H9 (cell line): ENCODE results near the gene MAST4. TPM values are rescaled to one million over a fixed set of nuclear protein-coding genes. Genes with fewer than 3 reads are reported as not detected.

Experiments
- DNase-seq: peaks from one replicate; pipeline ENCODE4 v3.0.0-alpha.2; 2017
- H2AFZ ChIP-seq: one replicate; pipeline ENCODE4 v1.6.1; 2013; ENCODE audit warnings: mild to moderate bottlenecking, low read length, control low read depth, moderate library complexity
- H2AK5ac ChIP-seq: 2 replicates; pipeline ENCODE4 v1.6.1; 2013; ENCODE audit warnings: low read length, control low read depth, mixed read lengths; ENCODE audit not compliant: insufficient read length
- H2BK120ac ChIP-seq: one replicate; pipeline ENCODE4 v1.6.1; 2013; ENCODE audit warnings: low read depth, mild to moderate bottlenecking, low read length, control low read depth, inconsistent platforms; ENCODE audit not compliant: poor library complexity, severe bottlenecking
- H2BK12ac ChIP-seq: 2 replicates; pipeline ENCODE4 v1.6.1; 2013; ENCODE audit warnings: low read length, control low read depth, mixed read lengths, low read depth; ENCODE audit not compliant: insufficient read length
- H2BK15ac ChIP-seq: 2 replicates; pipeline ENCODE4 v1.6.1; 2013; ENCODE audit warnings: low read depth, low read length, control low read depth
- H2BK20ac ChIP-seq: one replicate; pipeline ENCODE4 v1.6.1; 2013; ENCODE audit warnings: low read depth, mild to moderate bottlenecking, low read length, control low read depth, inconsistent platforms; ENCODE audit not compliant: poor library complexity, severe bottlenecking
- H2BK5ac ChIP-seq: 2 replicates; pipeline ENCODE4 v1.6.1; 2013; ENCODE audit warnings: low read length, control low read depth, mixed read lengths; ENCODE audit not compliant: insufficient read length
- H3K14ac ChIP-seq: 2 replicates; pipeline ENCODE4 v1.6.1; 2013; ENCODE audit warnings: low read length, control low read depth; ENCODE audit not compliant: insufficient read depth
- H3K18ac ChIP-seq: 2 replicates; pipeline ENCODE4 v1.6.1; 2013; ENCODE audit warnings: low read depth, mild to moderate bottlenecking, mixed read lengths, low read length, control low read depth; ENCODE audit not compliant: insufficient read length
- H3K23ac ChIP-seq: 2 replicates; pipeline ENCODE4 v1.6.1; 2013; ENCODE audit warnings: low read length, control low read depth, mixed read lengths, low read depth; ENCODE audit not compliant: insufficient read length
- H3K23me2 ChIP-seq: 2 replicates; pipeline ENCODE4 v1.6.1; 2013; ENCODE audit warnings: low read depth, mild to moderate bottlenecking, mixed read lengths, low read length, control low read depth; ENCODE audit not compliant: insufficient read length, poor library complexity, severe bottlenecking
- H3K27ac ChIP-seq: 2 replicates; pipeline ENCODE4 v1.5.1; 2013; ENCODE audit warnings: low read length, control low read depth, mixed read lengths, low read depth; ENCODE audit not compliant: insufficient read length
- H3K27me3 ChIP-seq: 2 replicates; pipeline ENCODE4 v1.6.1; 2013; ENCODE audit warnings: low read length, control low read depth, inconsistent platforms; ENCODE audit not compliant: insufficient read depth
- H3K4ac ChIP-seq: 2 replicates; pipeline ENCODE4 v1.6.1; 2013; ENCODE audit warnings: low read depth, mild to moderate bottlenecking, control low read depth, inconsistent platforms, low read length, moderate library complexity
- H3K4me1 ChIP-seq: 2 replicates; pipeline ENCODE4 v1.6.1; 2013; ENCODE audit warnings: low read length, control low read depth, inconsistent platforms; ENCODE audit not compliant: insufficient read depth
- H3K4me2 ChIP-seq: 2 replicates; pipeline ENCODE4 v1.6.1; 2013; ENCODE audit warnings: low read length, control low read depth, mixed read lengths; ENCODE audit not compliant: insufficient read length, insufficient read depth
- H3K56ac ChIP-seq: 2 replicates; pipeline ENCODE4 v1.6.1; 2013; ENCODE audit warnings: low read depth, mild to moderate bottlenecking, mixed read lengths, low read length, control low read depth; ENCODE audit not compliant: insufficient read length
- H3K79me1 ChIP-seq: 2 replicates; pipeline ENCODE4 v1.6.1; 2013; ENCODE audit warnings: low read depth, mild to moderate bottlenecking, moderate library complexity, low read length, control low read depth, inconsistent platforms; ENCODE audit not compliant: insufficient read depth, poor library complexity, severe bottlenecking
- H3K79me2 ChIP-seq: 2 replicates; pipeline ENCODE4 v1.6.1; 2013; ENCODE audit warnings: low read length, control low read depth, inconsistent platforms; ENCODE audit not compliant: insufficient read depth
- H3K9ac ChIP-seq: 2 replicates; pipeline ENCODE4 v1.6.1; 2013; ENCODE audit warnings: low read length, control low read depth, mixed read lengths; ENCODE audit not compliant: insufficient read length; ENCODE audit errors: extremely low read depth
- H3K9me3 ChIP-seq: one replicate; pipeline ENCODE4 v1.6.1; 2013; ENCODE audit warnings: low read depth, low read length, inconsistent platforms; ENCODE audit not compliant: control insufficient read depth
- H3T11ph ChIP-seq: one replicate; pipeline ENCODE4 v1.6.1; 2013; ENCODE audit warnings: mild to moderate bottlenecking, low read length, control low read depth, inconsistent platforms
- H4K20me1 ChIP-seq: one replicate; pipeline ENCODE4 v1.6.1; 2013; ENCODE audit not compliant: control insufficient read depth, insufficient read length, insufficient read depth
- H4K5ac ChIP-seq: 2 replicates; pipeline ENCODE4 v1.6.1; 2013; ENCODE audit warnings: low read depth, mild to moderate bottlenecking, mixed read lengths, low read length, control low read depth; ENCODE audit not compliant: insufficient read length
- H4K8ac ChIP-seq: replicated peaks from 2 replicates; pipeline ENCODE4 v1.6.1; 2013; ENCODE audit warnings: low read length, control low read depth, mixed read lengths, low read depth; ENCODE audit not compliant: insufficient read length
- H4K91ac ChIP-seq: 2 replicates; pipeline ENCODE4 v1.6.1; 2013; ENCODE audit warnings: low read depth, mild to moderate bottlenecking, moderate library complexity, mixed read lengths, low read length, control low read depth; ENCODE audit not compliant: insufficient read length
- H3K27ac Mint-ChIP-seq, 3 experiments: 2 replicates in 2 of 3; 3 replicates in 1 of 3; pipeline ENCODE4 v1.8.0; 2020 to 2021; ENCODE audit warnings: mixed read lengths in 3 of 3, mild to moderate bottlenecking in 1 of 3, moderate library complexity in 1 of 3
- H3K27me3 Mint-ChIP-seq: 2 replicates; pipeline ENCODE4 v1.8.0; 2021; ENCODE audit warnings: low read depth, mild to moderate bottlenecking, moderate library complexity, mixed read lengths
- H3K36me3 Mint-ChIP-seq, 3 experiments: 2 replicates in 2 of 3; 3 replicates in 1 of 3; pipeline ENCODE4 v1.8.0; 2020 to 2021; ENCODE audit warnings: low read depth in 3 of 3, mixed read lengths in 3 of 3; ENCODE audit not compliant: insufficient read depth in 1 of 3
- H3K4me1 Mint-ChIP-seq, 2 experiments: 2 replicates each; pipeline ENCODE4 v1.8.0; 2020; ENCODE audit warnings: mixed read lengths in 2 of 2
- H3K4me3 Mint-ChIP-seq, 2 experiments: 2 replicates in 1 of 2; 3 replicates in 1 of 2; pipeline ENCODE4 v1.8.0; 2020 to 2021; ENCODE audit warnings: mild to moderate bottlenecking in 2 of 2, mixed read lengths in 2 of 2, moderate library complexity in 1 of 2
- H3K9me3 Mint-ChIP-seq, 2 experiments: 2 replicates in 1 of 2; 3 replicates in 1 of 2; pipeline ENCODE4 v1.8.0; 2020; ENCODE audit warnings: mild to moderate bottlenecking in 2 of 2, mixed read lengths in 2 of 2, moderate library complexity in 1 of 2
- whole genome bisulfite sequencing: extraction: QIAGEN DNeasy Blood & Tissue Kit; methylation state at CpG from one replicate; pipeline ENCODE4 v1.1.7; 2013; ENCODE audit warnings: missing lambda C conversion rate, low lambda C conversion rate, mixed read lengths; ENCODE audit not compliant: insufficient read length; ENCODE audit errors: extremely low coverage; 5-methylcytosine and 5-hydroxymethylcytosine counted together
- total RNA-seq: library from RNA; stranded (reverse); gene quantifications from 2 replicates; pipeline ENCODE4 v1.2.1, GENCODE V29; 2021
- TF ChIP-seq, protein P1 (sequence below): fragments of 200-600 bp; sonication (generic); conservative IDR thresholded peaks from 3 replicates; pipeline ENCODE4 v1.8.0; 2021; ENCODE audit warnings: antibody characterized with exemption, mild to moderate bottlenecking

Gene MAST4
- total RNA-seq, 1 experiment from 2014 or later = 3.7 TPM

DNA sequence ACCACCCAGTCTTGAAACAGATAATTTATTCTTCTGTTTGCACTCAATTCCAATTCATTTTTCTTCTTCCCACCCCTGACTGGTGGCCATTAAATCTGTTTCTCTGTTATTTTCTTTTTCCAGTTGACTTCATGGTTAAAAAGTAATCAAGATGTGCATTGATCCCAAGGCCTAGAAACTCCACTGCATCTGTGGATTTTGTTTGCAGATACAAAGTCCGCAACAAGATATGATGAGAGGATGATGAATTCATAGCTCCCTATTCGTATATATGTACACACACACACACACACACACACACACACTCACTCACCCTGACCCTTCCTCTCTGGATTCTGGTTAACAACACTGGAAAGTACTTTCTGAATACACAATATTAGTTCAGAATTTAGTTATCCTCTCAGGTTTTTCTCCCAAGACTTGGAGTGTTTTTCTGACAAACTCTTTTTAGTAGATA is 548.0 kb downstream of the MAST4 start:
- no peak overlapping the region for H4K91ac ChIP-seq
- no peak overlapping the region for H3K4me3 Mint-ChIP-seq
- H2BK20ac ChIP-seq = no peak overlapping the region
- H2BK15ac ChIP-seq = no peak overlapping the region
- H3K18ac ChIP-seq = no peak overlapping the region
- H3K27ac Mint-ChIP-seq = no peak overlapping the region
- H3K4ac ChIP-seq = no peak overlapping the region
- H3K79me2 ChIP-seq = no peaks in the 10 kb centered on the region
- H3K56ac ChIP-seq = no peak overlapping the region
- no peak overlapping the region for H2BK12ac ChIP-seq
- H2AFZ ChIP-seq = no peak overlapping the region
- H2BK5ac ChIP-seq = no peak overlapping the region
- H3K14ac ChIP-seq = no peak overlapping the region
- H3T11ph ChIP-seq = no peak overlapping the region
- H3K4me1 Mint-ChIP-seq = peaks cover 0 to 4% of the 10 kb centered on the region in 2 experiments; a peak in 1 of 4 replicates
- no peaks in the 10 kb centered on the region for H3K9me3 Mint-ChIP-seq
- no peak for DNase-seq
- H2AK5ac ChIP-seq = no peak overlapping the region
- peaks cover 0 to 5% (median 4%) of the 10 kb centered on the region in 3 experiments; a peak in 3 of 7 replicates for H3K36me3 Mint-ChIP-seq
- WGBS = no CpG with 5 or more reads among the region's 2 CpGs
- no peak overlapping the region for H3K9ac ChIP-seq
- no peak overlapping the region for H4K8ac ChIP-seq
- no peak overlapping the region for H2BK120ac ChIP-seq
- H3K27me3 ChIP-seq = no peaks in the 10 kb centered on the region
- H3K4me2 ChIP-seq = no peak overlapping the region
- H4K5ac ChIP-seq = no peak overlapping the region
- H3K23me2 ChIP-seq = no peaks in the 10 kb centered on the region
- no peaks in the 10 kb centered on the region for H4K20me1 ChIP-seq
- TF ChIP-seq, protein P1, sequence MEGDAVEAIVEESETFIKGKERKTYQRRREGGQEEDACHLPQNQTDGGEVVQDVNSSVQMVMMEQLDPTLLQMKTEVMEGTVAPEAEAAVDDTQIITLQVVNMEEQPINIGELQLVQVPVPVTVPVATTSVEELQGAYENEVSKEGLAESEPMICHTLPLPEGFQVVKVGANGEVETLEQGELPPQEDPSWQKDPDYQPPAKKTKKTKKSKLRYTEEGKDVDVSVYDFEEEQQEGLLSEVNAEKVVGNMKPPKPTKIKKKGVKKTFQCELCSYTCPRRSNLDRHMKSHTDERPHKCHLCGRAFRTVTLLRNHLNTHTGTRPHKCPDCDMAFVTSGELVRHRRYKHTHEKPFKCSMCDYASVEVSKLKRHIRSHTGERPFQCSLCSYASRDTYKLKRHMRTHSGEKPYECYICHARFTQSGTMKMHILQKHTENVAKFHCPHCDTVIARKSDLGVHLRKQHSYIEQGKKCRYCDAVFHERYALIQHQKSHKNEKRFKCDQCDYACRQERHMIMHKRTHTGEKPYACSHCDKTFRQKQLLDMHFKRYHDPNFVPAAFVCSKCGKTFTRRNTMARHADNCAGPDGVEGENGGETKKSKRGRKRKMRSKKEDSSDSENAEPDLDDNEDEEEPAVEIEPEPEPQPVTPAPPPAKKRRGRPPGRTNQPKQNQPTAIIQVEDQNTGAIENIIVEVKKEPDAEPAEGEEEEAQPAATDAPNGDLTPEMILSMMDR = no peak
- no peaks in the 10 kb centered on the region for H3K27me3 Mint-ChIP-seq
- no peaks in the 10 kb centered on the region for H3K9me3 ChIP-seq
- H3K4me1 ChIP-seq = no peaks in the 10 kb centered on the region
- no peak overlapping the region for H3K27ac ChIP-seq
- H3K79me1 ChIP-seq = no peaks in the 10 kb centered on the region
- no peak overlapping the region for H3K23ac ChIP-seq
